CD14-positive monocyte (primary cell): ENCODE measurements around the gene NBEA. TPM values are rescaled to one million over a fixed set of nuclear protein-coding genes. Genes with fewer than 3 reads are reported as not detected.

ENCODE experiments used
- DNase-seq, 3 donors: peaks; one replicate each; pipeline ENCODE4 v3.0.0-alpha.2; 2011 to 2022
- H2AFZ ChIP-seq: 2 replicates; pipeline ENCODE4 v1.6.0; 2012; ENCODE audit warnings: mild to moderate bottlenecking, low read depth, low read length, inconsistent platforms; ENCODE audit not compliant: insufficient read depth, poor library complexity, severe bottlenecking
- H3K27ac ChIP-seq, 2 donors: 1 replicate in 1 of 2; 2 replicates in 1 of 2; pipeline ENCODE4 v1.5.1; 2012 to 2013; ENCODE audit warnings: low read length in 2 of 2, control low read depth in 1 of 2, inconsistent platforms in 1 of 2, low read depth in 1 of 2, mild to moderate bottlenecking in 1 of 2
- H3K27me3 ChIP-seq, 2 donors: one replicate each; pipeline versions ENCODE4 v1.6.0 to v1.6.1; 2011 to 2013; ENCODE audit warnings: low read length in 2 of 2; ENCODE audit not compliant: control insufficient read depth in 2 of 2, insufficient read depth in 2 of 2
- H3K36me3 ChIP-seq, 2 donors: replicated peaks in 1 of 2; 1 replicate in 1 of 2; 2 replicates in 1 of 2; pipeline versions ENCODE4 v1.5.1 to v1.6.1; 2012 to 2013; ENCODE audit warnings: low read length in 2 of 2, control low read depth in 1 of 2, inconsistent platforms in 1 of 2, mild to moderate bottlenecking in 1 of 2; ENCODE audit not compliant: insufficient read depth in 2 of 2, control insufficient read depth in 1 of 2
- H3K4me1 ChIP-seq, 2 donors: 1 replicate in 1 of 2; 2 replicates in 1 of 2; pipeline versions ENCODE4 v1.5.1 to v1.6.1; 2012 to 2013; ENCODE audit warnings: low read length in 2 of 2, control low read depth in 1 of 2, inconsistent platforms in 1 of 2, mild to moderate bottlenecking in 1 of 2, moderate library complexity in 1 of 2; ENCODE audit not compliant: insufficient read depth in 2 of 2, control insufficient read depth in 1 of 2
- H3K4me2 ChIP-seq: replicated peaks from 2 replicates; pipeline ENCODE3; 2012; ENCODE audit warnings: low read length, moderate library complexity, mild to moderate bottlenecking; ENCODE audit not compliant: poor library complexity, severe bottlenecking; ENCODE audit errors: extremely low read depth
- H3K4me3 ChIP-seq, 3 experiments: fragments of 200-600 bp in 1 of 3; sonication (generic) in 1 of 3; replicated peaks in 1 of 3; 1 replicate in 2 of 3; 2 replicates in 1 of 3; pipeline ENCODE4 v1.5.1; 2011 to 2013; ENCODE audit warnings: low read length in 3 of 3, mild to moderate bottlenecking in 3 of 3, control low read depth in 2 of 3, low read depth in 2 of 3, inconsistent platforms in 1 of 3, moderate library complexity in 1 of 3
- H3K79me2 ChIP-seq: 2 replicates; pipeline ENCODE4 v1.6.0; 2012; ENCODE audit warnings: mild to moderate bottlenecking, control low read depth, inconsistent platforms, low read length, moderate library complexity; ENCODE audit not compliant: insufficient read depth
- H3K9ac ChIP-seq: 2 replicates; pipeline ENCODE4 v1.6.0; 2017; ENCODE audit warnings: low read length, mild to moderate bottlenecking; ENCODE audit not compliant: insufficient read depth, poor library complexity, severe bottlenecking
- H3K9me3 ChIP-seq, 2 donors: replicated peaks in 1 of 2; 1 replicate in 1 of 2; 2 replicates in 1 of 2; pipeline versions ENCODE4 v1.5.1 to v1.6.1; 2012 to 2013; ENCODE audit warnings: low read length in 2 of 2, control low read depth in 1 of 2; ENCODE audit not compliant: control insufficient read depth in 1 of 2, insufficient read depth in 1 of 2
- H4K20me1 ChIP-seq: 2 replicates; pipeline ENCODE4 v1.6.0; 2012; ENCODE audit warnings: mild to moderate bottlenecking, low read length, control low read depth, moderate library complexity; ENCODE audit not compliant: insufficient read depth
- H3K27ac Mint-ChIP-seq, 7 donors: one replicate each; pipeline ENCODE4 v1.8.0; 2020; ENCODE audit warnings: mild to moderate bottlenecking in 7 of 7, mixed read lengths in 7 of 7, moderate library complexity in 6 of 7, inconsistent platforms in 2 of 7
- H3K27me3 Mint-ChIP-seq, 3 donors: one replicate each; pipeline ENCODE4 v1.8.0; 2021 to 2022; ENCODE audit warnings: low read depth in 3 of 3, mild to moderate bottlenecking in 3 of 3, mixed read lengths in 3 of 3, moderate library complexity in 3 of 3, inconsistent platforms in 1 of 3
- H3K36me3 Mint-ChIP-seq, 2 donors: one replicate each; pipeline ENCODE4 v1.8.0; 2020; ENCODE audit warnings: mixed read lengths in 2 of 2, inconsistent platforms in 1 of 2, mild to moderate bottlenecking in 1 of 2
- H3K4me1 Mint-ChIP-seq: one replicate; pipeline ENCODE4 v1.8.0; 2020; ENCODE audit warnings: mild to moderate bottlenecking, mixed read lengths
- H3K4me3 Mint-ChIP-seq, 2 donors: one replicate each; pipeline ENCODE4 v1.8.0; 2020; ENCODE audit warnings: mild to moderate bottlenecking in 2 of 2, mixed read lengths in 2 of 2, moderate library complexity in 1 of 2
- H3K9me3 Mint-ChIP-seq, 7 donors: one replicate each; pipeline ENCODE4 v1.8.0; 2020 to 2022; ENCODE audit warnings: mixed read lengths in 7 of 7, mild to moderate bottlenecking in 6 of 7, moderate library complexity in 6 of 7, inconsistent platforms in 2 of 7
- WGBS: methylation state at CpG from one replicate; pipeline ENCODE4 v1.1.5; 2013; ENCODE audit warnings: missing lambda C conversion rate; ENCODE audit not compliant: insufficient coverage; 5-methylcytosine and 5-hydroxymethylcytosine counted together
- intact Hi-C, 2 donors: fragments of 100-400 bp; cut with micrococcal nuclease; formaldehyde crosslinking; loops; one replicate each; pipeline versions ENCODE4 v1.15.0 to v1.15.1; 2023
- polyA plus RNA-seq, 3 donors: library from polyadenylated mRNA; depleted of rRNA in 1 of 3; unstranded in 2 of 3; stranded (reverse) in 1 of 3; fragments of 300-500 nt in 2 of 3; fragments of >200 nt in 1 of 3; fragmentation: Illumina TruSeq in 2 of 3; gene quantifications; 1 replicate in 2 of 3; 2 replicates in 1 of 3; pipeline ENCODE4 v1.2.3, GENCODE V29; 2012 to 2021
- TF ChIP-seq, protein P1 (sequence below): fragments of 200-600 bp; IDR thresholded peaks from one replicate; pipeline ENCODE4 v1.8.0; 2022; ENCODE audit warnings: antibody characterized with exemption, mild to moderate bottlenecking

The NBEA gene
- polyA plus RNA-seq, 3 donors: 0.03 to 0.23 (median 0.08) TPM

DNA sequence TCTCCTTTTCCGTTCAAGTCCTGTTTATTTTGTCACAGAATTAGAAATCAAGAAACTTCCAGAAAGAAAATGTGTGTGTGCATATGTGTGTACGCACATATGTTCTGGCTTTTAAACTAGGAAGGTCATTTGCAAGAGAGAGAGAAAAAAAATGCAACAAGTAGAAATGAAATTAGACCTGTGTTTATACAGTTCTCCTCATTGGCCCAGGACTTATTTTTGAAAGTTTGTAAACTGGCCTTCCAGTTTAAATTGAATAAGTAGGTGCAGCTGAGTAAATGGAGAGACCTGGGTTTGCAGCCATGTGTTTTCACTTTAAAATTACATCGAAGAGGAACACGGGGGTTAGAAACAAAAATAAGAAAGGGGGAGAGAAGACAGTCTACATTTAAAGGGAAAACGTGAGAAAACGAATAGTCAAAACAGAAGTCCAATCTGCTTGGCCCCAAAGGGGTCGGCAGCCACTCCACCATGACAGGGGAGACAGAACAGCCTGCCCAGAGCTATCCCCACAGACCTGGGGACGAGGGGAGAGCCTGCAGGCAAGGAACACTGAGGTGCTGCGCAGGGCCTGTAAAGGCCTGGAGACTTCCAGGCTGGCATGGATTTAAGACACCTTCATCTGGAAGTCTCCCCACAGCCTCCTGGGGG lies 751.2 kb downstream of the NBEA start:
- intact Hi-C loops: no loop called here
- 97% methylated on average over 7 of the region's 9 CpGs for WGBS
- Histone ChIP-seq H3K36me3 (no peaks in the 10 kb centered on the region), H3K79me2 (no peaks in the 10 kb centered on the region), H3K9ac (no peak overlapping the region), H3K4me1 (no peaks in the 10 kb centered on the region), H3K27ac (no peak overlapping the region), H3K4me2 (no peak overlapping the region), H3K27me3 (no peaks in the 10 kb centered on the region), H3K9me3 (peaks cover 0 to 5% of the 10 kb centered on the region in 2 donors), H3K4me3 (no peak overlapping the region), H2AFZ (no peak overlapping the region), H4K20me1 (no peaks in the 10 kb centered on the region)
- Mint-ChIP-seq H3K4me1 (no peaks in the 10 kb centered on the region), H3K36me3 (no peaks in the 10 kb centered on the region), H3K27me3 (no peaks in the 10 kb centered on the region), H3K27ac (no peak overlapping the region), H3K4me3 (no peak overlapping the region), H3K9me3 (peaks cover 2 to 24% (median 9%) of the 10 kb centered on the region in 7 donors)
- TF ChIP-seq, protein P1, sequence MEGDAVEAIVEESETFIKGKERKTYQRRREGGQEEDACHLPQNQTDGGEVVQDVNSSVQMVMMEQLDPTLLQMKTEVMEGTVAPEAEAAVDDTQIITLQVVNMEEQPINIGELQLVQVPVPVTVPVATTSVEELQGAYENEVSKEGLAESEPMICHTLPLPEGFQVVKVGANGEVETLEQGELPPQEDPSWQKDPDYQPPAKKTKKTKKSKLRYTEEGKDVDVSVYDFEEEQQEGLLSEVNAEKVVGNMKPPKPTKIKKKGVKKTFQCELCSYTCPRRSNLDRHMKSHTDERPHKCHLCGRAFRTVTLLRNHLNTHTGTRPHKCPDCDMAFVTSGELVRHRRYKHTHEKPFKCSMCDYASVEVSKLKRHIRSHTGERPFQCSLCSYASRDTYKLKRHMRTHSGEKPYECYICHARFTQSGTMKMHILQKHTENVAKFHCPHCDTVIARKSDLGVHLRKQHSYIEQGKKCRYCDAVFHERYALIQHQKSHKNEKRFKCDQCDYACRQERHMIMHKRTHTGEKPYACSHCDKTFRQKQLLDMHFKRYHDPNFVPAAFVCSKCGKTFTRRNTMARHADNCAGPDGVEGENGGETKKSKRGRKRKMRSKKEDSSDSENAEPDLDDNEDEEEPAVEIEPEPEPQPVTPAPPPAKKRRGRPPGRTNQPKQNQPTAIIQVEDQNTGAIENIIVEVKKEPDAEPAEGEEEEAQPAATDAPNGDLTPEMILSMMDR: no peak
- no peak for DNase-seq

DNA sequence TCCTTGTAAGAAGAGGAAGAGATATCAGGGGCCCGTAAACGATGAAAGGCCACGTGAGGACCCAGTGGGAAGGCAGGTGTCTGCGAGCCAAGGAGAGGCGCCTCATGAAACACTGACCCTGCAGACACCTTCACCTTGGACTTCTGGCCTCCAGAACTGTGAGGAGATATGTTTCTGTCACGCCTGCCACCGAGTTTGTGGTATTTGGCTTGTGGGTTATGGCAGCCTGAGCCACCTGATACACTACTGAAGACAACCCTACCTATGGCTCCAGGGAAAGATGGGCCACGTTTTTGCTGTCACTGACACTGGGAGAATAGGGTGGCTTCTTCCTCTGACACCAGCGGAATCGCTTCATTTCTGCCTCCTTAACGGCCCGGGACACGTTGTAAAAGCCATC lies 752.0 kb downstream of the NBEA start:
- no peak overlapping the region for H2AFZ ChIP-seq
- Mint-ChIP-seq H3K27me3 (no peaks in the 10 kb centered on the region), H3K4me1 (no peaks in the 10 kb centered on the region), H3K9me3 (peaks cover 2 to 24% (median 9%) of the 10 kb centered on the region in 7 donors), H3K36me3 (no peaks in the 10 kb centered on the region), H3K4me3 (no peak overlapping the region), H3K27ac (no peak overlapping the region)
- H3K4me3 ChIP-seq: no peak overlapping the region
- H3K9me3 ChIP-seq: peaks cover 0 to 5% of the 10 kb centered on the region in 2 donors
- H3K4me2 ChIP-seq: no peak overlapping the region
- H3K79me2 ChIP-seq: no peaks in the 10 kb centered on the region
- intact Hi-C loops: no loop called here
- H3K36me3 ChIP-seq: no peaks in the 10 kb centered on the region
- no peaks in the 10 kb centered on the region for H3K27me3 ChIP-seq
- no peak overlapping the region for H3K27ac ChIP-seq
- DNase-seq: no peak
- 93% methylated on average over 11 of the region's 13 CpGs for WGBS
- TF ChIP-seq, protein P1: no peak
- no peaks in the 10 kb centered on the region for H3K4me1 ChIP-seq
- no peaks in the 10 kb centered on the region for H4K20me1 ChIP-seq
- H3K9ac ChIP-seq: no peak overlapping the region
